Mesodermal cell (in vitro differentiated cells): Measurements from ENCODE around the gene AQP1.

Experiments used
- H3K27ac ChIP-seq: 2 replicates; pipeline ENCODE4 v1.7.0; 2013; ENCODE audit warnings: mild to moderate bottlenecking, low read depth, low read length, moderate library complexity; ENCODE audit not compliant: severe bottlenecking
- H3K36me3 ChIP-seq: 2 replicates; pipeline ENCODE4 v1.7.1; 2013; ENCODE audit warnings: mild to moderate bottlenecking, low read length, moderate library complexity; ENCODE audit not compliant: control insufficient read depth, insufficient read depth
- H3K4me1 ChIP-seq: one replicate; pipeline ENCODE4 v1.7.1; 2013; ENCODE audit warnings: mild to moderate bottlenecking, low read length; ENCODE audit not compliant: insufficient read depth, control insufficient read depth, poor library complexity, severe bottlenecking
- H3K4me3 ChIP-seq: 2 replicates; pipeline ENCODE4 v1.7.0; 2013; ENCODE audit warnings: low read length, control low read depth, mild to moderate bottlenecking; ENCODE audit not compliant: insufficient read depth, poor library complexity, severe bottlenecking; ENCODE audit errors: extremely low read depth
- H3K9me3 ChIP-seq: 2 replicates; pipeline ENCODE4 v1.7.1; 2013; ENCODE audit warnings: mild to moderate bottlenecking, low read length, moderate library complexity; ENCODE audit not compliant: control insufficient read depth
- WGBS, 2 experiments: methylation state at CpG; one replicate each; pipeline ENCODE4 v1.1.5; 2013; ENCODE audit warnings: missing lambda C conversion rate in 2 of 2; ENCODE audit not compliant: insufficient coverage in 2 of 2; 5-methylcytosine and 5-hydroxymethylcytosine counted together

AQP1 gene

DNA sequence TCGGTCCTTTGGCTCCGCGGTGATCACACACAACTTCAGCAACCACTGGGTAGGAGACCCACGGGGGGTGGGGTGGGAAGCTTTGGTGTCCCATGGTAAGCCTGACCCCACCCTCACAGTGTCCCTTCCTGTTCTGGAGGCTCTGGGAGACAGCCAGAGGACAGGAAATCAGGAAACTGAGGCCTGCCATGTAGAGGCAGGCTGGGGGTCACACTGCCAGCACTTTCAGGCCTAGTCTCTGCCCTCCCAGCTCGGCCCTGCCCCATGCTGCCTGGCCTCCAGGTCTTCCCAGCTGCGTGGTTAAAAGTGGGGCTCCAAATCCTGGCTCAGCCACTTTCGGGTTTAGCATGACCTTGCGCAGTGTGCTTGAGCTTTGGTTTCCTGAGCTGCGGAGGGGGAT, 10.9 kb downstream of the AQP1 start:
- no peaks in the 10 kb centered on the region for H3K36me3 ChIP-seq
- H3K4me1 ChIP-seq = peaks cover 26% of the 10 kb centered on the region
- H3K4me3 ChIP-seq = no peak overlapping the region
- H3K9me3 ChIP-seq = peaks cover 7% of the 10 kb centered on the region
- 93 to 95% methylated on average over 5 to 6 of the region's 9 CpGs for WGBS, 2 experiments
- H3K27ac ChIP-seq = no peak overlapping the region

DNA sequence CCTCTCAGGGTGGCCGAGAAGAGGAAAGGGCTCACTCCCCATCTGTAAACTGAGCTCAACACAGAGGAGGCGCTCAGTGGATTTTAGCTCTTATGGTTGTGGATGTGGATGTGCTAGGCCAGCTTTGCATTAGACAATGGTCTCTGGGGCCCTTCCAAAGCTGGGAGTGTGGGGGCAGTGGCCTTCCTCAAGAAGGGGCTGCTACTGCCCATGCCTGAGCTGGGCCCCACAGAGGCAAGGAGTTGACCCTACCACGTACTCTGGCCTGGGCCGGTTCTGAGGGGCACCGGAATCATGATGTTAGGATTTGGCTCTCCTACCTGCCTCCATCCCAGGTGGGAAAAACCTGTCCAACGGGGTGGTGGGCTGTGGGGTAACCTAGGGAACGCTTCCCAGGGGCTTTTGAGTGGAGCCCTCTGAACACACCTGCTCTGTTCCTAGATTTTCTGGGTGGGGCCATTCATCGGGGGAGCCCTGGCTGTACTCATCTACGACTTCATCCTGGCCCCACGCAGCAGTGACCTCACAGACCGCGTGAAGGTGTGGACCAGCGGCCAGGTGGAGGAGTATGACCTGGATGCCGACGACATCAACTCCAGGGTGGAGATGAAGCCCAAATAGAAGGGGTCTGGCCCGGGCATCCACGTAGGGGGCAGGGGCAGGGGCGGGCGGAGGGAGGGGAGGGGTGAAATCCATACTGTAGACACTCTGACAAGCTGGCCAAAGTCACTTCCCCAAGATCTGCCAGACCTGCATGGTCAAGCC, 11.5 kb downstream of the AQP1 start:
- peaks cover 26% of the 10 kb centered on the region for H3K4me1 ChIP-seq
- H3K4me3 ChIP-seq = no peak overlapping the region
- peaks cover 7% of the 10 kb centered on the region for H3K9me3 ChIP-seq
- 98% methylated on average over 11 to 13 of the region's 19 CpGs for WGBS, 2 experiments
- H3K27ac ChIP-seq = no peak overlapping the region
- no peaks in the 10 kb centered on the region for H3K36me3 ChIP-seq

DNA sequence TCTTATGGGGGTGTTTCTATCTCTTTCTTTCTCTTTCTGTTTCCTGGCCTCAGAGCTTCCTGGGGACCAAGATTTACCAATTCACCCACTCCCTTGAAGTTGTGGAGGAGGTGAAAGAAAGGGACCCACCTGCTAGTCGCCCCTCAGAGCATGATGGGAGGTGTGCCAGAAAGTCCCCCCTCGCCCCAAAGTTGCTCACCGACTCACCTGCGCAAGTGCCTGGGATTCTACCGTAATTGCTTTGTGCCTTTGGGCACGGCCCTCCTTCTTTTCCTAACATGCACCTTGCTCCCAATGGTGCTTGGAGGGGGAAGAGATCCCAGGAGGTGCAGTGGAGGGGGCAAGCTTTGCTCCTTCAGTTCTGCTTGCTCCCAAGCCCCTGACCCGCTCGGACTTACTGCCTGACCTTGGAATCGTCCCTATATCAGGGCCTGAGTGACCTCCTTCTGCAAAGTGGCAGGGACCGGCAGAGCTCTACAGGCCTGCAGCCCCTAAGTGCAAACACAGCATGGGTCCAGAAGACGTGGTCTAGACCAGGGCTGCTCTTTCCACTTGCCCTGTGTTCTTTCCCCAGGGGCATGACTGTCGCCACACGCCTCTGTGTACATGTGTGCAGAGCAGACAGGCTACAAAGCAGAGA, 12.2 kb downstream of the AQP1 start:
- no peak overlapping the region for H3K4me3 ChIP-seq
- H3K27ac ChIP-seq = no peak overlapping the region
- WGBS, 2 experiments = 92 to 93% methylated on average over 11 to 12 of the region's 13 CpGs
- peaks cover 26% of the 10 kb centered on the region for H3K4me1 ChIP-seq
- H3K36me3 ChIP-seq = no peaks in the 10 kb centered on the region
- H3K9me3 ChIP-seq = peaks cover 7% of the 10 kb centered on the region

DNA sequence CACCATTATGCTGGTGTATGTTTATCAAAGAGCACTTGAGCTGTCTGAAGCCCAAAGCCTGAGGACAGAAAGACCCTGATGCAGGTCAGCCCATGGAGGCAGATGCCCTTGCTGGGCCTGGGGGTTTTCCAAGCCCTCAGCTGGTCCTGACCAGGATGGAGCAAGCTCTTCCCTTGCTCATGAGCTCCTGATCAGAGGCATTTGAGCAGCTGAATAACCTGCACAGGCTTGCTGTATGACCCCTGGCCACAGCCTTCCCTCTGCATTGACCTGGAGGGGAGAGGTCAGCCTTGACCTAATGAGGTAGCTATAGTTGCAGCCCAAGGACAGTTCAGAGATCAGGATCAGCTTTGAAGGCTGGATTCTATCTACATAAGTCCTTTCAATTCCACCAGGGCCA, 13.0 kb downstream of the AQP1 start:
- Histone ChIP-seq H3K27ac (no peak overlapping the region), H3K4me3 (no peak overlapping the region), H3K36me3 (no peaks in the 10 kb centered on the region), H3K9me3 (peaks cover 7% of the 10 kb centered on the region), H3K4me1 (peaks cover 26% of the 10 kb centered on the region)

GRCh38 chr7:30925117-30925516, 13.5 kb downstream of the AQP1 start:
- Histone ChIP-seq H3K27ac (no peak overlapping the region), H3K36me3 (no peaks in the 10 kb centered on the region), H3K4me3 (no peak overlapping the region), H3K4me1 (peaks cover 24% of the 10 kb centered on the region), H3K9me3 (peaks cover 7% of the 10 kb centered on the region)
- 83 to 100% methylated on average over 1 to 2 of the region's 2 CpGs for WGBS, 2 experiments

GRCh38 chr7:30925913-30926312, 14.3 kb downstream of the AQP1 start:
- H3K36me3 ChIP-seq = no peaks in the 10 kb centered on the region
- WGBS, 2 experiments = 83 to 92% methylated on average over 5 of the region's 5 CpGs
- H3K4me3 ChIP-seq = no peak overlapping the region
- no peak overlapping the region for H3K27ac ChIP-seq
- peaks cover 16% of the 10 kb centered on the region for H3K4me1 ChIP-seq
- H3K9me3 ChIP-seq = peaks cover 7% of the 10 kb centered on the region

DNA sequence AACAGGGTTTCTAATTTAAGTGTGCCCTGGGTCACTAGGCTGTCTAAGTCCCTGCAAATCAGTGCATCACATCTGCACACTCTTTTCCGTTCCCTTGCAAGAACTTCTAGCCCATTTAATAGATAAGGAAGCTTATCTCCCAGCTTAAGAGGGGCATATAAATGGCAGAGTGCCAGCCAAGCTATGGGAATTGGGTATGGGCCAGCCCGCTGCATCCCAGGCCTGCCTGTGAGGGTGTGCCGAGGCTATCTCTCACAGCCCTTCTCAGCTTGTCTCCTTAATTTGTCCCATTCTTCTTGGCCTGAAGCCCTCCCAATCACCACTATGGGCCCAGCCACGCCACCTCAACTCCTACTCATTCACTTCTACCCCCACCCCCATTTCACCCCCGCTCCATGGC, 14.7 kb downstream of the AQP1 start:
- no peak overlapping the region for H3K4me3 ChIP-seq
- H3K9me3 ChIP-seq = peaks cover 7% of the 10 kb centered on the region
- H3K27ac ChIP-seq = no peak overlapping the region
- 84 to 100% methylated on average over 2 to 3 of the region's 5 CpGs for WGBS, 2 experiments
- no peaks in the 10 kb centered on the region for H3K36me3 ChIP-seq
- peaks cover 12% of the 10 kb centered on the region for H3K4me1 ChIP-seq

- Histone ChIP-seq H3K9me3 (peaks cover 7% of the 10 kb centered on the region), H3K36me3 (no peaks in the 10 kb centered on the region), H3K27ac (no peak overlapping the region), H3K4me3 (no peak overlapping the region), H3K4me1 (peaks cover 6% of the 10 kb centered on the region)
- WGBS, 2 experiments = 85 to 98% methylated on average over 2 to 3 of the region's 3 CpGs
These were observed 15.4 kb downstream of the AQP1 start for GRCh38 chr7:30927040-30927439.

- peaks cover 2% of the 10 kb centered on the region for H3K4me1 ChIP-seq
- no peaks in the 10 kb centered on the region for H3K36me3 ChIP-seq
- no peak overlapping the region for H3K4me3 ChIP-seq
- H3K27ac ChIP-seq = no peak overlapping the region
- WGBS, 2 experiments = 83 to 85% methylated on average over 2 to 3 of the region's 3 CpGs
- H3K9me3 ChIP-seq = peaks cover 7% of the 10 kb centered on the region
These were observed 15.9 kb downstream of the AQP1 start for GRCh38 chr7:30927559-30927958.

DNA sequence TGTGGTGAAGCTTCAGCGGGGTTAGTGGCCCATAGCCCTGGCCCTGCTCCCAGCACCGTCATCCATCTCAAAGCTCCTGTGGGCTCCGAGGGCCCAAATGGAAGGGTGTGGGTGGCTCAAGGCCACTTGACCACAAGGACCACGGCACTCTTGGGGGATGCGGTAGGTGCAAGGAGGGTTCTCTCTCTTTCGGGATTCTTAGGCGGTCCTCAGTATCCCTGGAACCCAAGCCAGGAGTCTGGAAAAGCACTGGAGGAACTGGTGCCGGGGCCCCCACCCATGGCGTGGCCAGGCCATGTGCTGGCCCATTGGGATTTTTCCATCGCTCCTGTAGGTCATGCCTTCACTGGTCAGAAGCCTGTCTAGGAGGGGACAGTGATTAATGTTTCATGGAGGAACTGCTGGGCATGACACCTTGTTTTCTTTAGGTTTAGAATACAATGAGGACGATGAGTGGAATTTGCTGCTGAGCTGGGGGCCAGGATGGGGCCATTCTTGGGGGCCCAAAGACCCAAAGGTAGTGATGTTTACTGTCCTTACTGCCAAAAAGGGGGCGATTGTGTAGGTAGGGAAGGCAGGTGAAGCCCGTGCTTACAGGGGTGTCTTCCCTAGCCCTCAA, 16.7 kb downstream of the AQP1 start:
- peaks cover 7% of the 10 kb centered on the region for H3K9me3 ChIP-seq
- H3K36me3 ChIP-seq = no peaks in the 10 kb centered on the region
- H3K4me1 ChIP-seq = no peaks in the 10 kb centered on the region
- no peak overlapping the region for H3K27ac ChIP-seq
- 91 to 92% methylated on average over 8 to 10 of the region's 13 CpGs for WGBS, 2 experiments
- H3K4me3 ChIP-seq = no peak overlapping the region

DNA sequence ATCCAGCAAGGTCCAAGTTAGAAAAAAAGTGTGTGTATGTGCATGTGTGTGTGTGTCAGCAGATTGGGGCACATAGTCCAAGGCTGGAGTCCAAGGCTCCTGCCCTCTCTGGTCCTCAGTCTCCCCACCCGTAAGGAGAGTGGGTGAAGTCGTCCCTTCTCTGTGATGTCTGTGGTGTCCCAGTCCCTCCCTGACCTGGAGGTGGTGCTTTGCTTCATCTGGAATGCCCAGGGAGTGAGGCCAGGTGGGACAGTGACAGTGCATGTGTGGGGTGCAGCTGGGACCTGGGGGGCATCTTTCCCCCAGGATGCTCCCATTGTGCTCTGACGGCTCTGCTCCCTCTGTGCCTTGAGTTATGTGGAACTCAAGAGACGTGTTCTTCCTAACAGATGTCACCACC, 18.0 kb downstream of the AQP1 start:
- H3K4me3 ChIP-seq = no peak overlapping the region
- H3K9me3 ChIP-seq = peaks cover 7% of the 10 kb centered on the region
- no peaks in the 10 kb centered on the region for H3K36me3 ChIP-seq
- no peaks in the 10 kb centered on the region for H3K4me1 ChIP-seq
- H3K27ac ChIP-seq = no peak overlapping the region
- 100% methylated on average over 2 of the region's 4 CpGs for WGBS, 2 experiments
